Thyroid gland (tissue), 4 donors: ENCODE data around the gene PREB. TPM values are rescaled to one million over a fixed set of nuclear protein-coding genes. Genes with fewer than 3 reads are reported as not detected.
"Not testable (repeated sequence)": the region's sequence is repeated elsewhere in the genome, so short reads cannot be mapped to it uniquely, and the experiment has no call there.

Experiments used
- DNase-seq, 2 donors: peaks; one replicate each; pipeline ENCODE4 v3.0.0-alpha.2; 2019
- H3K27ac ChIP-seq, 3 donors: fragments of 200-600 bp; sonication (generic); 1 replicate in 2 of 3; 2 replicates in 1 of 3; pipeline ENCODE4 v1.5.1; 2016 to 2019; ENCODE audit warnings: mild to moderate bottlenecking in 1 of 3, moderate library complexity in 1 of 3
- H3K27me3 ChIP-seq: fragments of 200-600 bp; sonication (generic); one replicate; pipeline ENCODE4 v1.5.1; 2019
- H3K36me3 ChIP-seq, 2 donors: fragments of 200-600 bp; sonication (generic); one replicate each; pipeline ENCODE4 v1.5.1; 2016 to 2019
- H3K4me1 ChIP-seq, 2 donors: fragments of 200-600 bp; sonication (generic); one replicate each; pipeline ENCODE4 v1.5.1; 2017 to 2019
- H3K4me3 ChIP-seq, 3 donors: fragments of 200-600 bp; sonication (generic); replicated peaks in 1 of 3; 1 replicate in 2 of 3; 2 replicates in 1 of 3; pipeline ENCODE4 v1.5.1; 2016; ENCODE audit warnings: mild to moderate bottlenecking in 1 of 3
- H3K9me3 ChIP-seq: fragments of 200-600 bp; sonication (generic); one replicate; pipeline ENCODE4 v1.5.1; 2017
- CTCF ChIP-seq, 6 experiments: fragments of 200-600 bp in 3 of 6; fragments of 450-650 bp in 3 of 6; sonication (generic) in 3 of 6; IDR thresholded peaks; one replicate each; pipeline ENCODE4 v1.5.1; 2016 to 2019; ENCODE audit warnings: antibody characterized with exemption in 6 of 6, mild to moderate bottlenecking in 2 of 6, inconsistent platforms in 1 of 6, moderate library complexity in 1 of 6
- POLR2A ChIP-seq, 2 donors: fragments of 450-650 bp; IDR thresholded peaks; one replicate each; pipeline ENCODE4 v1.6.1; 2017; ENCODE audit warnings: antibody characterized with exemption in 2 of 2, mild to moderate bottlenecking in 2 of 2, moderate library complexity in 1 of 2
- WGBS, 2 donors: methylation state at CpG; one replicate each; pipeline ENCODE4 v1.1.5; 2017; 5-methylcytosine and 5-hydroxymethylcytosine counted together
- intact Hi-C: fragments of 100-400 bp; cut with DNase I; formaldehyde crosslinking; loops from one replicate; pipeline ENCODE4 v1.15.1; 2023
- total RNA-seq, 4 donors: library from RNA; depleted of rRNA; stranded (reverse); fragments of >200 nt; gene quantifications; one replicate each; pipeline ENCODE4 v1.2.3, GENCODE V29; 2016

Gene PREB
- total RNA-seq, 4 donors from 2014 or later = 52.4 to 84.0 (median 55.2) TPM

GRCh38 chr2:27115519-27115918 is 18.9 kb downstream of the PREB start:
- H3K9me3 ChIP-seq = no peaks in the 10 kb centered on the region
- no peak overlapping the region for H3K27ac ChIP-seq
- no peaks in the 10 kb centered on the region for H3K36me3 ChIP-seq
- TF ChIP-seq CTCF (IDR thresholded peaks at IDR 0.05) = no peak
- no peak for TF ChIP-seq POLR2A (IDR thresholded peaks at IDR 0.05)
- no peak overlapping the region for H3K4me3 ChIP-seq
- 60 to 72% methylated on average over 2 of the region's 2 CpGs for WGBS, 2 donors
- intact Hi-C loops = no loop called here
- H3K27me3 ChIP-seq = no peaks in the 10 kb centered on the region
- DNase-seq = no peak
- H3K4me1 ChIP-seq = peaks cover 4 to 10% of the 10 kb centered on the region in 2 donors

DNA sequence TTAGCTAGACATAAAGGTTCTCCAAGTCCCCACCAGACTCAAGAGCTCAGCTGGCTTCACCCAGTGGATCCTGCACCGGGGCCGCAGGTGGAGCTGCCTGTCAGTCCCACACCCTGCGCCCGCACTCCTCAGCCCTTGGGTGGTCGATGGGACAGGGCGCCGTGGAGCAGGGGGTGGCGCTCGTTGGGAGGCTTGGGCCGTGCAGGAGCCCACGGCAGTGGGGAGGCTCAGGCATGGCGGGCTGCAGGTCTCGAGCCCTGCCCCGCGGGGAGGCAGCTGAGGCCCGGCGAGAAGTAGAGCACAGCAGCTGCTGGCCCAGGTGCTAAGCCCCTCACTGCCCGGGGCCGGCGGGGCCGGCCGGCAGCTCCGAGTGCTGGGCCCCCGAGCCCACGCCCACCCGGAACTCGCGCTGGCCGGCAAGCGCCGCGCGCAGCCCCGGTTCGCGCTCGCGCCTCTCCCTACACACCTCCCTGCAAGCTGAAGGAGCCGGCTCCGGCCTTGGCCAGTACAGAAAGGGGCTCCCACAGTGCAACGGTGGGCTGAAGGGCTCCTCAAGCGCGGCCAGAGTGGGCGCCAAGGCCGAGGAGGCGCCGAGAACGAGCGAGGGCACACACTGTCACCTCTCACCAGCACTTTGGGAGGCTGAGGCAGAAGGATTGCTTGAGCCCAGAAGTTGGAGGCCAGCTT is 22.9 kb downstream of the PREB start:
- H3K4me1 ChIP-seq, intact Hi-C loops, H3K4me3 ChIP-seq, H3K36me3 ChIP-seq, H3K27ac ChIP-seq, H3K27me3 ChIP-seq, DNase-seq, H3K9me3 ChIP-seq: not testable (repeated sequence)
- WGBS, 2 donors = 92 to 93% methylated on average over 20 to 33 of the region's 49 CpGs

- H3K4me1 ChIP-seq = peaks cover 2 to 10% of the 10 kb centered on the region in 2 donors
- H3K36me3 ChIP-seq, DNase-seq, H3K4me3 ChIP-seq, H3K27ac ChIP-seq, intact Hi-C loops, H3K9me3 ChIP-seq, H3K27me3 ChIP-seq: not testable (repeated sequence)
- 81 to 85% methylated on average over 24 of the region's 24 CpGs for WGBS, 2 donors
Measured at GRCh38 chr2:27110603-27111352, 23.7 kb downstream of the PREB start.

DNA sequence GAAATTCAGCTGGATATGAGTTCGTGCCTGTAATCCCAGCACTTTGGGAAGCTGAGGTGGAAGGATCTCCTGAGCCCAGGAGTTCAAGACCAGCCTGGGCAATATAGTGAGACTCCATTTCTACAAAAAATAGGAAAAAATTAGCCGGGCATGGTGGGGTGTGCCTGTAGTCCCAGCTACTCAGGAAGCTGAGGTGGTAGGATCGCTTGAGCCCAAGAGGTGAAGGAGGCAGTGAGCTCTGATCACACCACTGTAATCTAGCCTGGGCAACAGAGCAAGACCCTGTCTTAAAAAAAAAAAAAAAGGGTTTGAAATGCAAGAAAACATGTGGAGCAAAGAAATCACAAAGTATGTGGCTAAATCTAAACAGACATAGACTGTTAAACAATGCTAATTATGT is 25.4 kb downstream of the PREB start:
- intact Hi-C loops = no loop called here
- WGBS, 2 donors = 87 to 99% methylated on average over 3 of the region's 3 CpGs
- no peaks in the 10 kb centered on the region for H3K9me3 ChIP-seq
- H3K27me3 ChIP-seq = no peaks in the 10 kb centered on the region
- H3K36me3 ChIP-seq = no peaks in the 10 kb centered on the region
- no peak overlapping the region for H3K4me3 ChIP-seq
- DNase-seq = no peak
- TF ChIP-seq CTCF (IDR thresholded peaks at IDR 0.05) (no peak), POLR2A (IDR thresholded peaks at IDR 0.05) (no peak)
- H3K27ac ChIP-seq = no peak overlapping the region
- peaks cover 5 to 13% of the 10 kb centered on the region in 2 donors for H3K4me1 ChIP-seq

GRCh38 chr2:27108221-27108620 is 26.2 kb downstream of the PREB start:
- DNase-seq = no peak
- intact Hi-C loops = no loop called here
- no peaks in the 10 kb centered on the region for H3K27me3 ChIP-seq
- H3K36me3 ChIP-seq = no peaks in the 10 kb centered on the region
- H3K27ac ChIP-seq = no peak overlapping the region
- no peaks in the 10 kb centered on the region for H3K9me3 ChIP-seq
- H3K4me1 ChIP-seq = peaks cover 5 to 13% of the 10 kb centered on the region in 2 donors
- H3K4me3 ChIP-seq = no peak overlapping the region
- no peak for TF ChIP-seq CTCF (IDR thresholded peaks at IDR 0.05)
- WGBS, 2 donors = 86 to 96% methylated on average over 2 of the region's 2 CpGs

DNA sequence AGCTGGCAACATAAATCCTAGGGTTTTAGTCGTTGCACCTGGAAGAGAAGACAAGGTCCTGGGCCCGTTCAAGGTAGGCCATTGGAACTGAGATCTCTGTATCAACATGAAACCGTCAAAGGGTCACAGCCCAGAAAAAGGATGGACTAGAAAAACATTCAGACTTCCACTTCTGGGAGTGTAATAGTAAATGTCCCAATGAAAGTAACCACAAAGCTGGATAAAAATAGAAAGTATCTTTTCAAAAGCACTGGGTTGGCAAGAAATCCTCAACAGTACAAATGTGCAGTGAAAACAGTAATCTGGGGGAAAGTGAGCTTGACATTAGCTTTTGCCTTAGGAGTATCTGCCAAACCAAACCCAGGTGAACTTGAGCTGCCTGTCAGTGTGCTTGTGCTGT is 28.5 kb downstream of the PREB start:
- intact Hi-C loops = no loop called here
- Histone ChIP-seq H3K27me3 (no peaks in the 10 kb centered on the region), H3K4me1 (peaks cover 5 to 13% of the 10 kb centered on the region in 2 donors), H3K4me3 (no peak overlapping the region), H3K27ac (peak overlapping the region in 1 of 3 donors; percentile 9), H3K36me3 (no peaks in the 10 kb centered on the region), H3K9me3 (no peaks in the 10 kb centered on the region)
- no peak for DNase-seq
- WGBS, 2 donors = 16 to 23% methylated on average over 3 of the region's 3 CpGs
- TF ChIP-seq CTCF (IDR thresholded peaks at IDR 0.05) (no peak), POLR2A (IDR thresholded peaks at IDR 0.05) (no peak)
